ENCODE results near the gene GPR35.

GPR35 gene

GRCh38 chr2:240629968-240630770 is 4.9 kb downstream of the GPR35 start:
- no peak for ATAC-seq (ENCODE audit: low read depth)
- Histone ChIP-seq H3K9me3 (ENCODE audit: severe bottlenecking) (peaks cover 8% of the 10 kb centered on the region), H3K27ac (ENCODE audit: poor library complexity, severe bottlenecking) (no peak overlapping the region), H3K4me1 (ENCODE audit: insufficient read depth, poor library complexity, severe bottlenecking) (no peaks in the 10 kb centered on the region), H3K4me3 (ENCODE audit: severe bottlenecking) (no peak overlapping the region), H3K36me3 (ENCODE audit: low read depth) (no peaks in the 10 kb centered on the region), H3K27me3 (ENCODE audit: insufficient read depth, poor library complexity, severe bottlenecking) (no peaks in the 10 kb centered on the region)
- TF ChIP-seq CTCF (IDR thresholded peaks at IDR 0.05; ENCODE audit: poor library complexity, severe bottlenecking): no peak
- DNase-seq (ENCODE audit: low spot score): no peak

- ATAC-seq (ENCODE audit: low read depth) (no peak), DNase-seq (ENCODE audit: low spot score) (no peak)
- no peak overlapping the region for H3K27ac ChIP-seq (ENCODE audit: poor library complexity, severe bottlenecking)
- no peaks in the 10 kb centered on the region for H3K36me3 ChIP-seq (ENCODE audit: low read depth)
- no peaks in the 10 kb centered on the region for H3K4me1 ChIP-seq (ENCODE audit: insufficient read depth, poor library complexity, severe bottlenecking)
- H3K4me3 ChIP-seq (ENCODE audit: severe bottlenecking): no peak overlapping the region
- TF ChIP-seq CTCF (IDR thresholded peaks at IDR 0.05; ENCODE audit: poor library complexity, severe bottlenecking): no peak
- no peaks in the 10 kb centered on the region for H3K27me3 ChIP-seq (ENCODE audit: insufficient read depth, poor library complexity, severe bottlenecking)
- H3K9me3 ChIP-seq (ENCODE audit: severe bottlenecking): peaks cover 8% of the 10 kb centered on the region
These were observed 5.7 kb downstream of the GPR35 start for GRCh38 chr2:240630771-240631547.

GRCh38 chr2:240631548-240632305 is 6.4 kb downstream of the GPR35 start:
- Histone ChIP-seq H3K27me3 (ENCODE audit: insufficient read depth, poor library complexity, severe bottlenecking) (no peaks in the 10 kb centered on the region), H3K4me1 (ENCODE audit: insufficient read depth, poor library complexity, severe bottlenecking) (no peaks in the 10 kb centered on the region), H3K4me3 (ENCODE audit: severe bottlenecking) (no peak overlapping the region), H3K36me3 (ENCODE audit: low read depth) (no peaks in the 10 kb centered on the region), H3K9me3 (ENCODE audit: severe bottlenecking) (peaks cover 8% of the 10 kb centered on the region), H3K27ac (ENCODE audit: poor library complexity, severe bottlenecking) (no peak overlapping the region)
- TF ChIP-seq CTCF (IDR thresholded peaks at IDR 0.05; ENCODE audit: poor library complexity, severe bottlenecking): no peak
- DNase-seq (ENCODE audit: low spot score) (no peak), ATAC-seq (ENCODE audit: low read depth) (no peak)

GRCh38 chr2:240632306-240632721 is 7.0 kb downstream of the GPR35 start:
- peaks cover 8% of the 10 kb centered on the region for H3K9me3 ChIP-seq (ENCODE audit: severe bottlenecking)
- H3K4me3 ChIP-seq (ENCODE audit: severe bottlenecking): no peak overlapping the region
- ATAC-seq (ENCODE audit: low read depth): no peak
- no peak for TF ChIP-seq CTCF (IDR thresholded peaks at IDR 0.05; ENCODE audit: poor library complexity, severe bottlenecking)
- H3K27ac ChIP-seq (ENCODE audit: poor library complexity, severe bottlenecking): no peak overlapping the region
- no peaks in the 10 kb centered on the region for H3K36me3 ChIP-seq (ENCODE audit: low read depth)
- H3K4me1 ChIP-seq (ENCODE audit: insufficient read depth, poor library complexity, severe bottlenecking): no peaks in the 10 kb centered on the region
- H3K27me3 ChIP-seq (ENCODE audit: insufficient read depth, poor library complexity, severe bottlenecking): no peaks in the 10 kb centered on the region
- DNase-seq (ENCODE audit: low spot score): no peak

Measured in RWPE2 (cell line).